Activated CD4-positive, CD25-positive, alpha-beta regulatory T cell treated with anti-CD3 and anti-CD28 coated beads, Interleukin-2, amount 50 U/mL, for 24 hours (primary cell): ENCODE data around the gene DIAPH3.
A peak's percentile ranks its signal among the peaks of the same experiment; 100 is the strongest.

ENCODE experiments used
- ATAC-seq, 2 donors: fragments of 150-1000 bp; cut with Tn5 transposase; one replicate each; pipeline ENCODE4 v1.10.0; 2021; ENCODE audit warnings: mild to moderate bottlenecking in 1 of 2, moderate library complexity in 1 of 2

The DIAPH3 gene

GRCh38 chr13:59774491-59774971 is 389.2 kb downstream of the DIAPH3 start:
- ATAC-seq = no peak

- ATAC-seq = no peak
Measured at GRCh38 chr13:59771272-59771671, 392.5 kb downstream of the DIAPH3 start.

- no peak for ATAC-seq
Measured at GRCh38 chr13:59770451-59770850, 393.3 kb downstream of the DIAPH3 start.

- no peak for ATAC-seq
Measured at GRCh38 chr13:59766236-59766635, 397.5 kb downstream of the DIAPH3 start.

- peak; percentile 47 to 70 for ATAC-seq
Measured at GRCh38 chr13:59755632-59756290, 408.0 kb downstream of the DIAPH3 start.

GRCh38 chr13:59754411-59754810 is 409.3 kb downstream of the DIAPH3 start:
- ATAC-seq = peak; percentile 16 to 24

GRCh38 chr13:59750860-59751259 is 412.9 kb downstream of the DIAPH3 start:
- no peak for ATAC-seq

- no peak for ATAC-seq
Measured at GRCh38 chr13:59748046-59748445, 415.7 kb downstream of the DIAPH3 start.

- no peak for ATAC-seq
Measured at GRCh38 chr13:59747529-59747928, 416.2 kb downstream of the DIAPH3 start.

- peak; percentile 49 to 79 for ATAC-seq
Measured at GRCh38 chr13:59746291-59746962, 417.3 kb downstream of the DIAPH3 start.

GRCh38 chr13:59745392-59745788 is 418.3 kb downstream of the DIAPH3 start:
- ATAC-seq = no peak

- ATAC-seq = no peak
Measured at GRCh38 chr13:59744747-59745391, 418.9 kb downstream of the DIAPH3 start.

- no peak for ATAC-seq
Measured at GRCh38 chr13:59743195-59743594, 420.5 kb downstream of the DIAPH3 start.

GRCh38 chr13:59742467-59742866 is 421.3 kb downstream of the DIAPH3 start:
- no peak for ATAC-seq

GRCh38 chr13:59738921-59739320 is 424.8 kb downstream of the DIAPH3 start:
- no peak for ATAC-seq

- ATAC-seq = peak; percentile 68 to 88
Measured at GRCh38 chr13:59734393-59734792, 429.3 kb downstream of the DIAPH3 start.

- no peak for ATAC-seq
Measured at GRCh38 chr13:59733744-59734143, 430.0 kb downstream of the DIAPH3 start.

GRCh38 chr13:59730026-59730425 is 433.7 kb downstream of the DIAPH3 start:
- no peak for ATAC-seq

- no peak for ATAC-seq
Measured at GRCh38 chr13:59728896-59729545, 434.7 kb downstream of the DIAPH3 start.

- ATAC-seq = peak in 1 of 2 donors; percentile 48
Measured at GRCh38 chr13:59721926-59722910, 441.5 kb downstream of the DIAPH3 start.

- ATAC-seq = no peak
Measured at GRCh38 chr13:59715611-59716010, 448.1 kb downstream of the DIAPH3 start.
